H1 (cell line): ENCODE measurements around the gene UBASH3A. TPM values are rescaled to one million over a fixed set of nuclear protein-coding genes. Genes with fewer than 3 reads are reported as not detected.

Experiments
- CHD1 ChIP-seq: IDR thresholded peaks from 2 replicates; pipeline ENCODE4 v1.6.1; 2012; ENCODE audit warnings: low read depth, low read length, improper control_type of control experiment
- CHD2 ChIP-seq: IDR thresholded peaks from 2 replicates; pipeline ENCODE4 v1.6.1; 2012; ENCODE audit warnings: low read length, improper control_type of control experiment
- EGR1 ChIP-seq: IDR thresholded peaks from 2 replicates; pipeline ENCODE4 v1.6.1; 2011; ENCODE audit warnings: low read depth, low read length, borderline replicate concordance
- RFX5 ChIP-seq: IDR thresholded peaks from 2 replicates; pipeline ENCODE4 v1.6.1; 2011; ENCODE audit warnings: low read depth, low read length, improper control_type of control experiment, borderline replicate concordance
- SIRT6 ChIP-seq: IDR thresholded peaks from one replicate; pipeline ENCODE4 v1.7.1; 2012; ENCODE audit warnings: low read length, inconsistent platforms
- YY1 ChIP-seq: IDR thresholded peaks from 2 replicates; pipeline ENCODE4 v1.6.1; 2011; ENCODE audit warnings: low read depth, mild to moderate bottlenecking, low read length
- ZNF274 ChIP-seq: IDR thresholded peaks from 2 replicates; pipeline ENCODE4 v1.7.0; 2012; ENCODE audit warnings: low read length, borderline replicate concordance; ENCODE audit errors: extremely low read depth
- polyA plus RNA-seq, 7 experiments: library from polyadenylated mRNA; depleted of rRNA in 3 of 7; stranded (reverse) in 5 of 7; unstranded in 2 of 7; fragments of >200 nt in 5 of 7; fragments of 200-250 nt in 2 of 7; gene quantifications; 1 replicate in 5 of 7; 2 replicates in 1 of 7; 4 replicates in 1 of 7; pipeline versions ENCODE4 v1.2.1 to v1.2.3, GENCODE V29; 2011 to 2013; ENCODE audit warnings: missing spikeins in 2 of 7, mixed read lengths in 2 of 7
- total RNA-seq: library from RNA; stranded (reverse); fragmentation: NEBNext Ultra II Directional; extraction: Animal tissue kit (Norgen Biotek cat#: 25700); gene quantifications from 2 replicates; pipeline ENCODE4 v1.2.1, GENCODE V29; 2021
- TF ChIP-seq, protein P1 (sequence below): fragments of 300-600 bp; sonication (generic); IDR thresholded peaks from 2 replicates; pipeline ENCODE4 v1.7.1; 2012; ENCODE audit warnings: low read length, moderate library complexity, mild to moderate bottlenecking, inconsistent platforms; ENCODE audit not compliant: insufficient replicate concordance
- TF ChIP-seq, protein P2 (sequence below): IDR thresholded peaks from 2 replicates; pipeline ENCODE4 v1.6.1; 2012; ENCODE audit warnings: low read length, inconsistent platforms

UBASH3A gene
- total and polyA plus RNA-seq, 2 of the 8 experiments (the other 6 are each of a cell fraction or from before 2014, with no cell fraction given): not detected

DNA sequence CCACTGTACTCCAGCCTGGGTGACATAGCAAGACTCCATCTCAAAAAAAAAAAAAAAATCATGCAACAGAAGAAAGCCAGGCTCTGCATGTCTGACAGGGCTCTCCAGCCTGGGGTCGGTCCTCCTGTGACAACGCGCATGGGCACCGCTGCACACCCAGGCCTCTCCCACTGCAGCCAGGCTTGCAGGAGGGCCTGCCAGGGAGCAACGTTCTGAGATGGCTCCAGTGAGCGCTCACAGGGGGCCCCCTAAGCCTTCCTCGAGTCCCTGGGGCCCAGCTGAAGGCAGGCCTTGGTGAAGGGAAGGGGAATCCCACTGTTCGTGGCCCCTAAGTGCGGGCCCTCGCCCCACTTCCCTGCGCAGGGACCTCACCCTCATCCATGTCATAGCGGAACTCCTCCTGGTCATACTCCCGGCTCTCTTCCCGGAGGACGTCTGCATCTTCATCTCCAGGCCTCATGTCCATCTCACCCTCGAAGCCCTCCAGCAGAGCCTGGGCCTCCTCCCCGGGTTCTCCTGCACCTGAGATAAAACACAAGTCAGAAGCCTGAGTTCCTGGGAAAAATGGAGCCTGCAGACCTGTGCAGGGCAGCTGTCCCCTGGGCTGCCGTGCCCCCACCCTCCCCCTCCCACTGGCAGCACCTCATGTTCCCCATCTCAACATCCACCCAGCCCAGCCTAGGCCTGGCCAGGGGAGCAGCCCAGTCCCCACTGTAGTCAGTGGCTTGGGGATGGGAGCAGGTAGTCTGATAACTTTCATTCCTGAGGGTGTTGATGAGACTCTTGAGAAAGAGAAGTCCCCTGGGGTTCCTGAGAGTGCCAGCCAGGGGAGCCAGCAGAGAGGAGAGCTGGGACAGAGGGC lies 72.1 kb downstream of the UBASH3A start (continued):
- TF ChIP-seq, protein P1, sequence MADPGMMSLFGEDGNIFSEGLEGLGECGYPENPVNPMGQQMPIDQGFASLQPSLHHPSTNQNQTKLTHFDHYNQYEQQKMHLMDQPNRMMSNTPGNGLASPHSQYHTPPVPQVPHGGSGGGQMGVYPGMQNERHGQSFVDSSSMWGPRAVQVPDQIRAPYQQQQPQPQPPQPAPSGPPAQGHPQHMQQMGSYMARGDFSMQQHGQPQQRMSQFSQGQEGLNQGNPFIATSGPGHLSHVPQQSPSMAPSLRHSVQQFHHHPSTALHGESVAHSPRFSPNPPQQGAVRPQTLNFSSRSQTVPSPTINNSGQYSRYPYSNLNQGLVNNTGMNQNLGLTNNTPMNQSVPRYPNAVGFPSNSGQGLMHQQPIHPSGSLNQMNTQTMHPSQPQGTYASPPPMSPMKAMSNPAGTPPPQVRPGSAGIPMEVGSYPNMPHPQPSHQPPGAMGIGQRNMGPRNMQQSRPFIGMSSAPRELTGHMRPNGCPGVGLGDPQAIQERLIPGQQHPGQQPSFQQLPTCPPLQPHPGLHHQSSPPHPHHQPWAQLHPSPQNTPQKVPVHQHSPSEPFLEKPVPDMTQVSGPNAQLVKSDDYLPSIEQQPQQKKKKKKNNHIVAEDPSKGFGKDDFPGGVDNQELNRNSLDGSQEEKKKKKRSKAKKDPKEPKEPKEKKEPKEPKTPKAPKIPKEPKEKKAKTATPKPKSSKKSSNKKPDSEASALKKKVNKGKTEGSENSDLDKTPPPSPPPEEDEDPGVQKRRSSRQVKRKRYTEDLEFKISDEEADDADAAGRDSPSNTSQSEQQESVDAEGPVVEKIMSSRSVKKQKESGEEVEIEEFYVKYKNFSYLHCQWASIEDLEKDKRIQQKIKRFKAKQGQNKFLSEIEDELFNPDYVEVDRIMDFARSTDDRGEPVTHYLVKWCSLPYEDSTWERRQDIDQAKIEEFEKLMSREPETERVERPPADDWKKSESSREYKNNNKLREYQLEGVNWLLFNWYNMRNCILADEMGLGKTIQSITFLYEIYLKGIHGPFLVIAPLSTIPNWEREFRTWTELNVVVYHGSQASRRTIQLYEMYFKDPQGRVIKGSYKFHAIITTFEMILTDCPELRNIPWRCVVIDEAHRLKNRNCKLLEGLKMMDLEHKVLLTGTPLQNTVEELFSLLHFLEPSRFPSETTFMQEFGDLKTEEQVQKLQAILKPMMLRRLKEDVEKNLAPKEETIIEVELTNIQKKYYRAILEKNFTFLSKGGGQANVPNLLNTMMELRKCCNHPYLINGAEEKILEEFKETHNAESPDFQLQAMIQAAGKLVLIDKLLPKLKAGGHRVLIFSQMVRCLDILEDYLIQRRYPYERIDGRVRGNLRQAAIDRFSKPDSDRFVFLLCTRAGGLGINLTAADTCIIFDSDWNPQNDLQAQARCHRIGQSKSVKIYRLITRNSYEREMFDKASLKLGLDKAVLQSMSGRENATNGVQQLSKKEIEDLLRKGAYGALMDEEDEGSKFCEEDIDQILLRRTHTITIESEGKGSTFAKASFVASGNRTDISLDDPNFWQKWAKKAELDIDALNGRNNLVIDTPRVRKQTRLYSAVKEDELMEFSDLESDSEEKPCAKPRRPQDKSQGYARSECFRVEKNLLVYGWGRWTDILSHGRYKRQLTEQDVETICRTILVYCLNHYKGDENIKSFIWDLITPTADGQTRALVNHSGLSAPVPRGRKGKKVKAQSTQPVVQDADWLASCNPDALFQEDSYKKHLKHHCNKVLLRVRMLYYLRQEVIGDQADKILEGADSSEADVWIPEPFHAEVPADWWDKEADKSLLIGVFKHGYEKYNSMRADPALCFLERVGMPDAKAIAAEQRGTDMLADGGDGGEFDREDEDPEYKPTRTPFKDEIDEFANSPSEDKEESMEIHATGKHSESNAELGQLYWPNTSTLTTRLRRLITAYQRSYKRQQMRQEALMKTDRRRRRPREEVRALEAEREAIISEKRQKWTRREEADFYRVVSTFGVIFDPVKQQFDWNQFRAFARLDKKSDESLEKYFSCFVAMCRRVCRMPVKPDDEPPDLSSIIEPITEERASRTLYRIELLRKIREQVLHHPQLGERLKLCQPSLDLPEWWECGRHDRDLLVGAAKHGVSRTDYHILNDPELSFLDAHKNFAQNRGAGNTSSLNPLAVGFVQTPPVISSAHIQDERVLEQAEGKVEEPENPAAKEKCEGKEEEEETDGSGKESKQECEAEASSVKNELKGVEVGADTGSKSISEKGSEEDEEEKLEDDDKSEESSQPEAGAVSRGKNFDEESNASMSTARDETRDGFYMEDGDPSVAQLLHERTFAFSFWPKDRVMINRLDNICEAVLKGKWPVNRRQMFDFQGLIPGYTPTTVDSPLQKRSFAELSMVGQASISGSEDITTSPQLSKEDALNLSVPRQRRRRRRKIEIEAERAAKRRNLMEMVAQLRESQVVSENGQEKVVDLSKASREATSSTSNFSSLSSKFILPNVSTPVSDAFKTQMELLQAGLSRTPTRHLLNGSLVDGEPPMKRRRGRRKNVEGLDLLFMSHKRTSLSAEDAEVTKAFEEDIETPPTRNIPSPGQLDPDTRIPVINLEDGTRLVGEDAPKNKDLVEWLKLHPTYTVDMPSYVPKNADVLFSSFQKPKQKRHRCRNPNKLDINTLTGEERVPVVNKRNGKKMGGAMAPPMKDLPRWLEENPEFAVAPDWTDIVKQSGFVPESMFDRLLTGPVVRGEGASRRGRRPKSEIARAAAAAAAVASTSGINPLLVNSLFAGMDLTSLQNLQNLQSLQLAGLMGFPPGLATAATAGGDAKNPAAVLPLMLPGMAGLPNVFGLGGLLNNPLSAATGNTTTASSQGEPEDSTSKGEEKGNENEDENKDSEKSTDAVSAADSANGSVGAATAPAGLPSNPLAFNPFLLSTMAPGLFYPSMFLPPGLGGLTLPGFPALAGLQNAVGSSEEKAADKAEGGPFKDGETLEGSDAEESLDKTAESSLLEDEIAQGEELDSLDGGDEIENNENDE: no peak
- TF ChIP-seq ZNF274 (no peak), CHD2 (no peak), SIRT6 (no peak), YY1 (no peak), RFX5 (no peak), CHD1 (no peak), EGR1 (no peak)
- TF ChIP-seq, protein P2, sequence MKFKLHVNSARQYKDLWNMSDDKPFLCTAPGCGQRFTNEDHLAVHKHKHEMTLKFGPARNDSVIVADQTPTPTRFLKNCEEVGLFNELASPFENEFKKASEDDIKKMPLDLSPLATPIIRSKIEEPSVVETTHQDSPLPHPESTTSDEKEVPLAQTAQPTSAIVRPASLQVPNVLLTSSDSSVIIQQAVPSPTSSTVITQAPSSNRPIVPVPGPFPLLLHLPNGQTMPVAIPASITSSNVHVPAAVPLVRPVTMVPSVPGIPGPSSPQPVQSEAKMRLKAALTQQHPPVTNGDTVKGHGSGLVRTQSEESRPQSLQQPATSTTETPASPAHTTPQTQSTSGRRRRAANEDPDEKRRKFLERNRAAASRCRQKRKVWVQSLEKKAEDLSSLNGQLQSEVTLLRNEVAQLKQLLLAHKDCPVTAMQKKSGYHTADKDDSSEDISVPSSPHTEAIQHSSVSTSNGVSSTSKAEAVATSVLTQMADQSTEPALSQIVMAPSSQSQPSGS: no peak
